Activated naive CD8-positive, alpha-beta T cell treated with anti-CD3 and anti-CD28 coated beads, Interleukin-2, amount 50 U/mL, for 16 hours (primary cell): ENCODE measurements around the gene SLC4A4.

Source experiments
- DNase-seq: peaks from one replicate; pipeline ENCODE4 v3.0.0-alpha.2; 2020; ENCODE audit warnings: low read depth, low spot score

Gene SLC4A4

GRCh38 chr4:71469541-71469940 is 130.7 kb downstream of the SLC4A4 start:
- DNase-seq: no peak

GRCh38 chr4:71470524-71470923 is 131.7 kb downstream of the SLC4A4 start:
- no peak for DNase-seq

- DNase-seq: no peak
These were observed 134.1 kb downstream of the SLC4A4 start for GRCh38 chr4:71472946-71473345.

- DNase-seq: no peak
These were observed 134.9 kb downstream of the SLC4A4 start for GRCh38 chr4:71473541-71474240.

GRCh38 chr4:71474731-71475130 is 135.9 kb downstream of the SLC4A4 start:
- no peak for DNase-seq

- DNase-seq: no peak
These were observed 137.4 kb downstream of the SLC4A4 start for GRCh38 chr4:71476240-71476639.

GRCh38 chr4:71486550-71487343 is 147.9 kb downstream of the SLC4A4 start:
- no peak for DNase-seq

GRCh38 chr4:71487344-71487920 is 148.6 kb downstream of the SLC4A4 start:
- DNase-seq: no peak

GRCh38 chr4:71494539-71494938 is 155.7 kb downstream of the SLC4A4 start:
- DNase-seq: no peak

- DNase-seq: no peak
These were observed 156.6 kb downstream of the SLC4A4 start for GRCh38 chr4:71495454-71495853.

GRCh38 chr4:71497078-71497477 is 158.3 kb downstream of the SLC4A4 start:
- no peak for DNase-seq

- DNase-seq: no peak
These were observed 159.2 kb downstream of the SLC4A4 start for GRCh38 chr4:71498002-71498401.

GRCh38 chr4:71498625-71499024 is 159.8 kb downstream of the SLC4A4 start:
- no peak for DNase-seq

GRCh38 chr4:71501992-71502391 is 163.2 kb downstream of the SLC4A4 start:
- DNase-seq: no peak

GRCh38 chr4:71518283-71518989 is 179.6 kb downstream of the SLC4A4 start:
- DNase-seq: no peak

GRCh38 chr4:71520308-71520707 is 181.5 kb downstream of the SLC4A4 start:
- DNase-seq: no peak

GRCh38 chr4:71520850-71521249 is 182.0 kb downstream of the SLC4A4 start:
- no peak for DNase-seq

- no peak for DNase-seq
These were observed 185.9 kb downstream of the SLC4A4 start for GRCh38 chr4:71524756-71525155.

GRCh38 chr4:71526637-71527406 is 188.0 kb downstream of the SLC4A4 start:
- DNase-seq: no peak

GRCh38 chr4:71532407-71532806 is 193.6 kb downstream of the SLC4A4 start:
- DNase-seq: no peak

GRCh38 chr4:71533121-71533520 is 194.3 kb downstream of the SLC4A4 start:
- no peak for DNase-seq
